ENCODE measurements around the gene CLEC11A.

The CLEC11A gene

GRCh38 chr19:50719566-50719965, 3.6 kb upstream of the CLEC11A start, which contains the start of gene SHANK1:
Gene SHANK1 (minus strand): TSS chr19:50719802. CDS start chr19:50716919, 2,883 bp downstream.
- DNase-seq (ENCODE audit: insufficient read length, low spot score) (no peak), FAIRE-seq (no peak)
- TF ChIP-seq CTCF (IDR thresholded peaks at IDR 0.05; ENCODE audit: insufficient read depth, missing control alignments) = no peak

- TF ChIP-seq CTCF (IDR thresholded peaks at IDR 0.05; ENCODE audit: insufficient read depth, missing control alignments) = no peak
- DNase-seq (ENCODE audit: insufficient read length, low spot score) (no peak), FAIRE-seq (no peak)
Observed at GRCh38 chr19:50720181-50720920, 2.8 kb upstream of the CLEC11A start.

GRCh38 chr19:50720921-50721381, 2.2 kb upstream of the CLEC11A start:
- DNase-seq (ENCODE audit: insufficient read length, low spot score) = no peak
- TF ChIP-seq CTCF (IDR thresholded peaks at IDR 0.05; ENCODE audit: insufficient read depth, missing control alignments) = no peak
- FAIRE-seq = no peak

- no peak for TF ChIP-seq CTCF (IDR thresholded peaks at IDR 0.05; ENCODE audit: insufficient read depth, missing control alignments)
- FAIRE-seq (no peak), DNase-seq (ENCODE audit: insufficient read length, low spot score) (no peak)
Observed at GRCh38 chr19:50721441-50722137, 1.6 kb upstream of the CLEC11A start.

GRCh38 chr19:50722201-50723013, 757 bp upstream of the CLEC11A start:
- no peak for TF ChIP-seq CTCF (IDR thresholded peaks at IDR 0.05; ENCODE audit: insufficient read depth, missing control alignments)
- DNase-seq (ENCODE audit: insufficient read length, low spot score) = no peak
- no peak for FAIRE-seq

- TF ChIP-seq CTCF (IDR thresholded peaks at IDR 0.05; ENCODE audit: insufficient read depth, missing control alignments) = no peak
- FAIRE-seq = no peak
Observed at GRCh38 chr19:50723735-50724521, 764 bp downstream of the CLEC11A start.

More at GRCh38 chr19:50723735-50724521, 764 bp downstream of the CLEC11A start:
- no peak for DNase-seq (ENCODE audit: insufficient read length, low spot score)

Measured in D721Med (cell line).